Measurements from ENCODE around the gene KRT9. TPM values are rescaled to one million over a fixed set of nuclear protein-coding genes. Genes with fewer than 3 reads are reported as not detected.

Gene KRT9
- total RNA-seq, 3 donors from 2014 or later, result not detected

- ATAC-seq (no peak), DNase-seq (no peak)
- Histone ChIP-seq H3K4me3 (no peak overlapping the region), H3K4me1 (ENCODE audit: low read depth) (no peaks in the 10 kb centered on the region), H3K36me3 (ENCODE audit: low read depth) (no peaks in the 10 kb centered on the region), H3K9me3 (no peaks in the 10 kb centered on the region)
- intact Hi-C loops (cut with DNase I, micrococcal nuclease), result no loop called here
- TF ChIP-seq, protein P1, sequence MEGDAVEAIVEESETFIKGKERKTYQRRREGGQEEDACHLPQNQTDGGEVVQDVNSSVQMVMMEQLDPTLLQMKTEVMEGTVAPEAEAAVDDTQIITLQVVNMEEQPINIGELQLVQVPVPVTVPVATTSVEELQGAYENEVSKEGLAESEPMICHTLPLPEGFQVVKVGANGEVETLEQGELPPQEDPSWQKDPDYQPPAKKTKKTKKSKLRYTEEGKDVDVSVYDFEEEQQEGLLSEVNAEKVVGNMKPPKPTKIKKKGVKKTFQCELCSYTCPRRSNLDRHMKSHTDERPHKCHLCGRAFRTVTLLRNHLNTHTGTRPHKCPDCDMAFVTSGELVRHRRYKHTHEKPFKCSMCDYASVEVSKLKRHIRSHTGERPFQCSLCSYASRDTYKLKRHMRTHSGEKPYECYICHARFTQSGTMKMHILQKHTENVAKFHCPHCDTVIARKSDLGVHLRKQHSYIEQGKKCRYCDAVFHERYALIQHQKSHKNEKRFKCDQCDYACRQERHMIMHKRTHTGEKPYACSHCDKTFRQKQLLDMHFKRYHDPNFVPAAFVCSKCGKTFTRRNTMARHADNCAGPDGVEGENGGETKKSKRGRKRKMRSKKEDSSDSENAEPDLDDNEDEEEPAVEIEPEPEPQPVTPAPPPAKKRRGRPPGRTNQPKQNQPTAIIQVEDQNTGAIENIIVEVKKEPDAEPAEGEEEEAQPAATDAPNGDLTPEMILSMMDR (IDR thresholded peaks at IDR 0.05), result no peak
Measured at GRCh38 chr17:41565338-41565737, 6.5 kb downstream of the KRT9 start.

- no peaks in the 10 kb centered on the region for H3K36me3 ChIP-seq (ENCODE audit: low read depth)
- intact Hi-C loops (cut with DNase I, micrococcal nuclease), result no loop called here
- TF ChIP-seq, protein P1 (IDR thresholded peaks at IDR 0.05), result no peak
- H3K4me3 ChIP-seq, result no peak overlapping the region
- H3K9me3 ChIP-seq, result no peaks in the 10 kb centered on the region
- DNase-seq (no peak), ATAC-seq (no peak)
- H3K4me1 ChIP-seq (ENCODE audit: low read depth), result no peaks in the 10 kb centered on the region
Measured at GRCh38 chr17:41563607-41564170, 8.2 kb downstream of the KRT9 start.

DNA sequence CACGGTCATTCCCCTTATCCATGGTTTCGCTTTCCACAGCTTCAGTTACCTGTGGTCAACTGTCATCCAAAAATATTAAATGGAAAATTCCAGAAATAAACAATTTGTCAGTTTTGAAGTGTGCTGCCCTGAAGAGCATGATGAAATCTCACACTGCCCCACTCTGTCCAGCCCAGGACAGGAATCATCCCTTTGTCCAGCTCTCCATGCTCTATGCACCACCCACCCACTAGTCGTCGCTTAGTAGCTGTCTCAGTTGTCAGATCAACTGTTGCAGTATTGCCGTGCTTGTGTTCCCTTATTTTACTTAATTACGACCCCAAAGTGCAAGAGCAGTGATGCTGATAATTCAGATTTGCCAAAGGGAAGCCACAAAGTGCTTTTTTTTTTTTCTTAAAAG lies 10.3 kb downstream of the KRT9 start:
- DNase-seq, result no peak
- Histone ChIP-seq H3K4me1 (ENCODE audit: low read depth) (no peaks in the 10 kb centered on the region), H3K36me3 (ENCODE audit: low read depth) (no peaks in the 10 kb centered on the region), H3K4me3 (no peak overlapping the region), H3K9me3 (no peaks in the 10 kb centered on the region)
- intact Hi-C loops (cut with DNase I, micrococcal nuclease), result no loop called here
- no peak for ATAC-seq
- TF ChIP-seq, protein P1 (IDR thresholded peaks at IDR 0.05), result no peak

GRCh38 chr17:41559548-41559947 lies 12.3 kb downstream of the KRT9 start:
- intact Hi-C loops (cut with DNase I, micrococcal nuclease), result loop anchor here in 1 of 2 donors (10.0 kb wide), 1 partner anchor 85 kb away; no protein-coding TSS in a partner anchor
- H3K36me3 ChIP-seq (ENCODE audit: low read depth), result no peaks in the 10 kb centered on the region
- H3K9me3 ChIP-seq, result no peaks in the 10 kb centered on the region
- no peak overlapping the region for H3K4me3 ChIP-seq
- ATAC-seq, result no peak
- TF ChIP-seq, protein P1 (IDR thresholded peaks at IDR 0.05), result no peak
- no peak for DNase-seq
- peaks cover 8% of the 10 kb centered on the region for H3K4me1 ChIP-seq (ENCODE audit: low read depth)

- intact Hi-C loops (cut with DNase I, micrococcal nuclease), result loop anchor here in 1 of 2 donors (10.0 kb wide), 1 partner anchor 88 kb away; no protein-coding TSS in a partner anchor
Measured at GRCh38 chr17:41556931-41557330, 14.9 kb downstream of the KRT9 start.

More at GRCh38 chr17:41556931-41557330, 14.9 kb downstream of the KRT9 start:
- TF ChIP-seq, protein P1 (IDR thresholded peaks at IDR 0.05), result no peak
- ATAC-seq (no peak), DNase-seq (no peak)
- peaks cover 12% of the 10 kb centered on the region for H3K4me1 ChIP-seq (ENCODE audit: low read depth)
- H3K9me3 ChIP-seq, result no peaks in the 10 kb centered on the region
- H3K36me3 ChIP-seq (ENCODE audit: low read depth), result no peaks in the 10 kb centered on the region
- no peak overlapping the region for H3K4me3 ChIP-seq
